SKM-1 treated with dmso at 0.1 percent for 144 hours (cell line): ENCODE measurements around the gene PHKB.
"Not testable (repeated sequence)": the region's sequence is repeated elsewhere in the genome, so short reads cannot be mapped to it uniquely, and the experiment has no call there.

ENCODE experiments used
- DNase-seq: peaks from one replicate; lab custom pipeline; 2025; ENCODE audit not compliant: unreplicated experiment; lab: John Stamatoyannopoulos, UW

PHKB gene

DNA sequence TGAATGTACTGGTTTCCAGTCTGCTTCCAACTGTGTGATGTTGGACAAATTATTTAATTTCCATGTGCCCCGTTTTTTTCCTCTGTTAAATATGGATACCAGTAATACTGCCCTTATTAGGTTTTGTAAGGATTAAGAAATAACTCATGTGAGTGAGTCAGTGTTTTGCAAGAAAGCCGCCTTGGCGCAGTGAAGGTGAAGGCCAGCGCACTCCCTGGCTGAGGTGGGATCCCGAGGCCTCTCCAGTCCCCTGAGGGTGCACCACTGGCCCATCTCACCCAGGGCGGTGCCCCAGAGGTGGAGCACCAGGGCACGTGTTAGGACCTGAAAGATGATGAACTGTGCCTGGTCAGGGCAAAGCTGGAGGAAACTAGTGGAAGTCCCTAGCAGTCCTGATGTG lies 43.5 kb downstream of the PHKB start:
- no peak for DNase-seq

DNA sequence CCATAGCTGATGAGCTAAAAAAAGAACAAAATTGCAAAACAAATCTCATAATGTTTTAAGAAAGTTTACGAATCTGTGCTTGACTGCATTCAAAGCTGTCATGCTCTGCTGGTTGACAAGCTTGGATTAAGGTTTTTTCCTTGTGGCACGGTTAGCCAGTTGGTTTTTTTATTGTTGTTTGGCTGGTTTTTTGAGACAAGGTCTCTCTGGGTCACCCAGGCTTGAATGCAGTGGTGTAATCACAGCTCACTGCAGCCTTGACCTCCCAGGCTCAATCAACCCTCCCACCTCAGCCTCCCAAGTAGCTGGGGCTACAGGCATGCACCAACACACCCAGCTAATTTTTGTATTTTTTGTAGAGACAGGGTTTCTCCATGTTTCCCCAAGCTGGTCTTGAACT lies 45.7 kb downstream of the PHKB start:
- no peak for DNase-seq

GRCh38 chr16:47507701-47508100 lies 46.6 kb downstream of the PHKB start:
- DNase-seq: no peak

DNA sequence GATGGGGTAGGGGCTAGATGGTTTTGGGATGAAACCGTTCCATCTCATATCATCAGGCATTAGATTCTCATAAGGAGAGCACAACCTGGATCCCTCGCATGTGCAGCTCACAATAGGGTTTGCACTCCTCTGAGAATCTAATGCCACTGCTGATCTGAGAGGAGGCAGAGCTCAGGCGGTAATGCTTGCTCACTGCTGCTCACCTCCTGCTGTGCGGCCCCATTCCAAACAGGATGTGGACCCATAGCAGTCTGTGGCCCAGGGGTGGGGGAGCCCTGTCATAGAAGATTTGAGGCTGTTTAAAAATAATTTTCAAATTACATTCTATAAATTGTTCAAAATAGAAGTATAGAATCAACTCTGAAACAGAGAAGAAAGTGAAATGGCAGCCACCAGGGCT lies 50.8 kb downstream of the PHKB start:
- no peak for DNase-seq

DNA sequence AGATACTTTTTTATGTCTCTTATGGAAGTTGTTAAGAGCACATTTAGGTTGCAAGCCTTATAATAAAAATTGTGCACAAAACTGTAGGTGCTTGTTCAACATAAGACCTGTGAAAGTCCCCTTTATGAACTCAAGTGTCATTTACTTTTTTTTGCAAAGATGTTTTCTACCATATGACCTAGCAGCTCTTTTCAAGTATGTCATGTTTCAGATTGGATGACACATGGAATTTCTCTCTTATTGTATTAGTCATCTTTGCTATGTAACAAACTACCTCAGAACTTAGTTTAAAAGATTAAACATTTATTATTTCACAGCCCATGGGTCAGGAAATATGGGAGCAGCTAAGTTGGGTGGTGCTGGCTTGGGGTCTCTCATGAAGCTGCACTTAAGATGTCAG lies 57.9 kb downstream of the PHKB start:
- no peak for DNase-seq

DNA sequence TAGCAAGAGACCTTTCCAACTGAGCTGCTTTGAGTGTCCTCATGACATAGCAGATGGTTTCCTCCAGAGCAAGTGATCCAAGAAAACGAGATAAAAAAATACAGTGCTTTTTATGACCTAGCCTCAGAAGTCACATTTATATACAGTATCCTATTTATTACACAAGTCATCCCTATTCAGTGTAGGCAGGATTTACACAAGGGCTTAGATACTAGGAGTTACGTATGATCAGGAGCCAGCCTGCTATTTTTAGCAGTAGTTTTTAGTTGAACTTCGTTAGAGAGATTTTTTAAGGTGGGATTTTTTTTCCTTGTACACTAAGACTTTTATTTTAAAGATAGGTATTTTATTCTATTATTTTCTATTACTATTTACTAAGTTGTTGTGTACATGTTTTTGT lies 58.4 kb downstream of the PHKB start:
- DNase-seq: no peak

DNA sequence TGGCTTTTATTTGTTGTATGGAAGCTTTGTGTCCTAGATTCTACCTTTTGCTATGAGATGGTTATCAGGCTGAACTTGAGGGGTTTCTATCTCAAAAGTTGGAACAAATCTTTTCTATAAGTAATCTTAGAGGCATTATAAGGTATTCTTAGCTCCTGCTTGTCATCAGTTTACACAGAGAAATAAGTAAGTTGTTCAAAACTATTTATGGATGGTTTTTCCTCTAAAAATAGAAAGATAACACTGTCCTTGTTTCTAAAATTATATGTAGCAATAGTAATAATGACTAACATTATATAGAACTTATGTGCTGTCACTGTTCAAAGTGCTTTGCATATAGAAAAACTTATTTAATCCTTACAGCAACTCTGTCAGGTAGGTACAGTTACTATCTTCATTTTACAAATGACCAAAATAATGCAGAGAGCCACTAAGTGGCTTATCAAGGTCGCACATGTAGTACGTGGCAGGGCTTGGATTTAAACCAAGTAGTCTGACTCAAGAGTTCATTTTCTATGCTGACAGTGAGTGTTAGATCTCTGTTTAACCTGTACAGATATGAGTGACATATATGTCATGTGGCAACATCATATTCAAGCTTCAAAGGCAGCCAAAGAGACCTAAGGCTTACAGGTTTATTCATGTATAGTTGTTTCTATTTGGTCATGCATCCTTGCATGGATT lies 59.0 kb downstream of the PHKB start:
- DNase-seq: no peak

DNA sequence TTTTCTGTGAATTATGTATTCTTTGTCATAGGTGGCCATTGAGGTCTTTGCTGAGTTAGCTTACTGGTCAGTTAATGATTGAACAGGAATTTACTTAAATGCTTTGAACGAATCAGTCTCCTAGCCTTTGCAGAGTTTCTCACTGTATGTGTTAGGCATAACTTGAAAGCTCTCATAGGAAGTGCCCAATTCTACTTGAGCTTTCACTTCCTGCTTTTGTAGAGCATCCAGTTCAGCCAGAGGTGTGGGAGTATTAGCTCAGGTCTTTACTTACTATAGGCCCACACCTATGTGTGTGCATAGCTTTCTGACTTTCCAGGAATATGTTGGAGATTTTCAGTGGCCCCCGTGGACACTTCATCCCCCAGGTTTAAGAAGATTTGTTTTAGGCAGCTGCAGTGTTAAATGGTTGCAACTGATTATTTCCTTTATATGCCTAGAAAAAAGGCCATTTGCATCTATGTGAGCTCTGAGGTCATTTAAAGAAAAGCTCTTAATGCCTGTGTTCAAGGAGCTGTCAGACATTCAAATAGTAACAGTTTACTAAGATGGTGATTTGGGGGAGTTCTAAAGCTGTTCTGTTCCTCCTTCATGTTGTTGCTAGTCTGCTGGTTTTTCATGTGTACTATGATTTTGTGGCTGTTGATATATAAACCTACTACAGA lies 62.3 kb downstream of the PHKB start:
- DNase-seq: peak; percentile 29

DNA sequence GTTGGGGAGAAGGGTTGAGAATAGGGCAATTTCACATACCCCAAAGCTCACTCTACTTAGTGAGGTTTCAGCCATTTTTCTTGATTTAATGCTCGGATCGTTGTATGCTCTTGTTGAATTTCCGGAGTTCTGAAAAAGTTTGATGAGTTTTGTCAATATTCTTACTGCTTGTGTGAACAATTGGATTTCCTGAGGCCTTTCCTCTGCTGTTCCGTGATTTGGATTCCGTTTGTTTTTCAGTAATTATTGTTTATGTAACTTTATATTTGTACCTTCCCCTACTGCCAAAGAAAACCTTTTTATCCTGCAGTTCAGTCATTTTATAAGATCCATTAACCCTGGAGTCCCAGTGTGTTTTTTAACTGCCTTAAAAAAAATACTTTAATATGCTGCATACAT lies 62.9 kb downstream of the PHKB start:
- DNase-seq: no peak

- no peak for DNase-seq
Observed at GRCh38 chr16:47528431-47528830, 67.3 kb downstream of the PHKB start.

- no peak for DNase-seq
Observed at GRCh38 chr16:47533744-47534292, 72.7 kb downstream of the PHKB start.

DNA sequence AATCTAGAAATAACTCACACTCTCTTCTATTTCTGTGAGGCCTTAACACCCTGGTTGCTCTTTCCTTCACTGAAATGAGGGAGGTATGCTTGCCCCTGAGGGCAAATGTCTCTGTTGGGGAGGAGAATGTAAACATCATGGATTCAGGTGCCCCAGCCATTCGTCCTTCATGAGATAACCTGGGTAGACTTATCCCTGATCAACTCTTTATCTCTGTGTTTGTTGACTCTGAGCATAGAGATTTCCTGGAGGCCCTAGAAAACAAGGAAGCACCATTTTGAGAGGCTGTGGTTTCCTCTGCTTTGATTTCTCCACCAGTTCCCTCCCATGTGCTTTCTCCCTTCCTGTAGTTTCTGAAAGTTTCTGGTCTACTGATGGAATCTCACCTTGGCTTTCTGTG lies 77.3 kb downstream of the PHKB start:
- no peak for DNase-seq

DNA sequence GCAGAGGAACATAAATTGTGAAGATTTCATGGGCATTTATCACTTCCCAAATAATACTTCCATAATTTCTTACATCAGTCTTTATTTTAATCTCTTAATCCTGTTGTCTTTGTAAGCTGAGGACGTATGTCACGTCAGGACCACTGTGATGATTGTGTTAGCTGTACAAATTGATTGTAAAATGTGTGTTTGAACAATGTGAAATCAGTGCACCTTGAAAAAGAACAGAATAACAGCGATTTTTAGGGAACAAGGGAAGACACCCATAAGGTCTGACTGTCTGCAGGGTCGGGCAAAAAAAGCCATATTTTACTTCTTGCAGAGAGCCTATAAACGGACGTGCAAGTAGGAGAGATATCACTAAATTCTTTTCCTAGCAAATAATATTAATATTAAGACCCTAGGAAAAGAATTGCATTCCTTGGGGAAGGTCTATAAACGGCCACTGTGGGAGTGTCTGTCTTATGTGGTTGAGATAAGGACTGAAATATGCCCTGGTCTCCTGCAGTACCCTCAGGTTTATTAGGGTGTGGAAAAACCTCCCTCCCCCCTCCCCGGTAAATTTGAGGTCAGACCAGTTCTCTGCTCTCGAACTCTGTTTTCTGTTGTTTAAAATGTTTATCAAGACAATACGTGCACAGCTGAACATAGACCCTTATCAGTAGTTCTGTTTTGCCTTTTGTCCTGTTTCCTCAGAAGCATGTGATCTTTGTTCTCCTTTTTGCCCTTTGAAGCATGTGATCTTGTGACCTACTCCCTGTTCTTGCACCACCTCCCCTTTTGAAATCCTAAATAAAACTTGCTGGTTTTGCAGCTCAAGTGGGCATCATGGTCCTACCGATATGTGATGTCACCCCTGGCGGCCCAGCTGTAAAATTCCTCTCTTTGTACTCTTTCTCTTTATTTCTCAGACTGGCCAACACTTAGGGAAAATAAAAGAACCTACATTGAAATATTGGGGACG lies 78.9 kb downstream of the PHKB start:
- not testable (repeated sequence) for DNase-seq

DNA sequence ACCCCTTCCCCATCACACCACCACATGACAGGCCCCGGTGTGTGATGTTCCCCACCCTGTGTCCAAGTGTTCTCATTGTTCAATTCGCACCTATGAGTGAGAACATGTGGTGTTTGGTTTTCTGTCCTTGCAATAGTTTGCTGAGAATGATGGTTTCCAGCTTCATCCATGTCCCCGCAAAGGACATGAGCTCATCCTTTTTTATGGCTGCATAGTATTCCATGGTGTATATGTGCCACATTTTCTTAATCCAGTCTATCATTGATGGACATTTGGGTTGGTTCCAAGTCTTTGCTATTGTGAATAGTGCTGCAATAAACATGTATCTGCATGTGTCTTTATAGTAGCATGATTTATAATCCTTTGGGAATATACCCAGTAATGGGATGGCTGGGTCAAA lies 80.0 kb downstream of the PHKB start:
- not testable (repeated sequence) for DNase-seq

DNA sequence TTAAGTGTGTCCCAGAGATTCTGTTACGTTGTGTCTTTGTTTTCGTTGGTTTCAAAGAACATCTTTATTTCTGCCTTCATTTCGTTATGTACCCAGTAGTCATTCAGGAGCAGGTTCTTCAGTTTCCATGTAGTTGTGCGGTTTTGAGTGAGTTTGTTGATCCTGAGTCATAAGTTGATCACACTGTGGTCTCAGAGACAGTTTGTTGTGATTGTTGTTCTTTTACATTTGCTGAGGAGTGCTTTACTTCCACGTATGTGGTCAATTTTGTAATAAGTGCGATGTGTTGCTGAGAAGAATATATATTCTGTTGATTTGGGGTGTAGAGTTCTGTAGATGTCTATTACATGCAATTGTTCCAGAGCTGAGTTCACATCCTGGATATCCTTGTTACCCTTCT lies 83.1 kb downstream of the PHKB start:
- DNase-seq: not testable (repeated sequence)

- DNase-seq: not testable (repeated sequence)
Observed at GRCh38 chr16:47551185-47551584, 90.1 kb downstream of the PHKB start.

GRCh38 chr16:47551767-47552166 lies 90.6 kb downstream of the PHKB start:
- DNase-seq: not testable (repeated sequence)

GRCh38 chr16:47553853-47554564 lies 92.9 kb downstream of the PHKB start:
- DNase-seq: no peak

DNA sequence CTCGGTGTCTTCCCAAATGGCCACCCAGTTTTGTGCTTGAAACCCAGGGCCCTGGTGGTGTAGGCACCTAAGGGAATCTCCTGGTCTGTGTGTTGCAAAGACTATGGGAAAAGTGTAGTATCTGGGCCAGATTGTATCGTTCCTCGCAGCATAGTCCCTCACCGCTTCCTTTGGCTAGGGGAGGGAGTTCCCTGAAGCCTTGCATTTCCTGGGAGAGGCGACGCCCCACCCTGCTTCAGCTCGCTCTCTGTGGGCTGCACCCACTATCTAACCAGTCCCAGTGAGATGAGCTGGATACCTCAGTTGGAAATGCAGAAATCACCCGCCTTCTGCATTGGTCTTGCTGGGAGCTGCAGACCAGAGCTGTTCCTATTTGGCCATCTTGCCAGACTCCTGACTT lies 93.5 kb downstream of the PHKB start:
- not testable (repeated sequence) for DNase-seq

- no peak for DNase-seq
Observed at GRCh38 chr16:47561286-47561685, 100.2 kb downstream of the PHKB start.

- no peak for DNase-seq
Observed at GRCh38 chr16:47562366-47562765, 101.2 kb downstream of the PHKB start.
